Activated naive CD4-positive, alpha-beta T cell (primary cell): ENCODE results near the gene MACIR.
"Not testable (repeated sequence)": the region's sequence is repeated elsewhere in the genome, so short reads cannot be mapped to it uniquely, and the experiment has no call there.

ENCODE experiments used
- DNase-seq, 4 experiments: peaks; one replicate each; lab custom pipeline; 2025; lab: John Stamatoyannopoulos, UW

The MACIR gene, protein sequence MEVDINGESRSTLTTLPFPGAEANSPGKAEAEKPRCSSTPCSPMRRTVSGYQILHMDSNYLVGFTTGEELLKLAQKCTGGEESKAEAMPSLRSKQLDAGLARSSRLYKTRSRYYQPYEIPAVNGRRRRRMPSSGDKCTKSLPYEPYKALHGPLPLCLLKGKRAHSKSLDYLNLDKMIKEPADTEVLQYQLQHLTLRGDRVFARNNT

DNA sequence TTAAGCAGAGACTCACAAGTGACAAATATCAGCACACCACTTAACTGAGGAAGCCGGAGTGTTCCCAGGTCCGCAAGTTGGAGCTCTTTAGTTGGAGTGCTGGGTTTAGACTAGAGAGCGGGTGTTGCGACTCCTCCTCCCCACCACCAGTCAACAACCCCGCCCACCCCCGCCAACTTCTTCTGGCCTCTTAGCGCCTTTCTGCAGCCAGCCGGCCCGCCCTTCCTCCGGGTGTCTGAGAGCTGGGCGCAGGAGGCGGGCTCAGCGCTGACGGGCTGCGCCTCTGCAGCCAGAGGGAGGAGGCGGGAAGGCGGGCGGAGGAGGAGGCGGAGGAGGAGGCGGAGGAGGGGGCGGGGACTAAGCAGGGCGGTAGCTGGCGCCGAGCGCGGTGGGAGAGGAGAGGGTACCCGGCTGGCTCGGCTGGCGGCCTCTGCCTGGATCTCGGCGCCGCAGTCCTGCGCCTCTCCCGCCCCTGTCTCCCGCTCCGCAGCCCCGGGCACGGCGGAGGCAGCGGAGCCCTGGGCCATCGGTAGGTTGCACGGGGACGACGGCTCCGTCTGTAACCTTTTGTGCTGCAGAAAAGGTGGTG, at the start of gene MACIR:
Gene MACIR, plus strand, starts transcription at position 396 of the 589 bp plus-strand sequence. CDS start 17,157 bp downstream, outside the sequence.
- DNase-seq = peak; percentile 50 to 93 (median 76)

DNA sequence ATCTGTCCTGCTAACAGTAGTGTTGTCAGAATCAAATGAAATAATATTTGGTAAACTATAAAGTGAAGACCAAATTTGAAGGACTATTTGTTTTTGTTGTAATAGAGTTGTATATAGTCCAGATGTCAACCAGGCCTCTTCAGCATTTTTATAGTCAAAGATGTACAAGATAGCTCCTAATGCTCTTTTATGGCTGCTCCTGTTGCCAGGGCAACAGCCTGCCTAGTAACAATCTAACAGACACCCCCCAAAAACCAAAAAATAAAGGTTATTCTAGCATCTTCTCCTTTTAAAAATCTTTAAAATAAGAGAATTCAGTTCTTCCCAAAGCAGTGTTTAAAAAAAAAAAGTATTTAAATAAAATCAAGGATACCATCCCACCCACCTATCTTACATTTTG, 49.5 kb upstream of the MACIR start:
- no peak for DNase-seq

GRCh38 chr5:103210952-103211351, 47.6 kb upstream of the MACIR start:
- DNase-seq = no peak

- DNase-seq = no peak
These were observed 46.7 kb upstream of the MACIR start for GRCh38 chr5:103211576-103212561.

- no peak for DNase-seq
These were observed 42.4 kb upstream of the MACIR start for GRCh38 chr5:103216137-103216536.

- DNase-seq = no peak
These were observed 41.9 kb upstream of the MACIR start for GRCh38 chr5:103216697-103217096.

GRCh38 chr5:103217101-103217500, 41.5 kb upstream of the MACIR start:
- DNase-seq = no peak

- DNase-seq = no peak
These were observed 40.4 kb upstream of the MACIR start for GRCh38 chr5:103218164-103218563.

DNA sequence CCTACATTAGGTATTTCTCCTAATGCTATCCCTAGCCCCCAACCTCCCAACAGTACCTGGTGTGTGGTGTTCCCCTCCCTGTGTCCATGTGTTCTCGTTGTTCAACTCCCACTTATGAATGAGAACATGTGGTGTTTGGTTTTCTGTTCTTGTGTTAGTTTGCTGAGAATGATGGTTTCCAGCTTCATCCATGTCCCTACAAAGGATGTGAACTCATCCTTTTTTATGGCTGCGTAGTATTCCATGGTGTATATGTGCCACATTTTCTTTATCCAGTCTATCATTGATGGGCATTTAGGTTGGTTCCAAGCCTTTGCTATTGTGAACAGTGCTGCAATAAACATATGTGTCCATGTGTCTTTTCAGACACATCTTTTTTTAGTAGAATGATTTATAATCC, 39.5 kb upstream of the MACIR start:
- DNase-seq = not testable (repeated sequence)

- no peak for DNase-seq
These were observed 35.3 kb upstream of the MACIR start for GRCh38 chr5:103223031-103223955.

GRCh38 chr5:103224118-103224893, 34.3 kb upstream of the MACIR start:
- peak in 1 of 4 experiments; percentile 4 for DNase-seq

DNA sequence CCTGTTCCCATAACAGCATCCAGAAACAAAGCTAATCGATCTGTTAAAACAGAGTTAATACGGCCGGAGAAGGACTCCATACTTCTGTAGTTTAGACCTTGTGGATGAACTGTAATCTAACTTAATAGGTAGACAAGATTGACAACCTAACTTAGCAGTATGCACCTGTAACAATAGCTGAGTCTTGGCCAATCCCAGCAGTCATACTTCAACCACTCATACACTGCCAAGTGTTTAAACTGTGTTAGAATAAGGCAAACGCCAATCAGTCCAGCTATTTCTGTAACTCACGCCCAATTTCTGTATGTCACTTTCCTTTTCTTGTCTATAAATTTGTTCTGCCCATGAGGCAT, 33.7 kb upstream of the MACIR start:
- no peak for DNase-seq

DNA sequence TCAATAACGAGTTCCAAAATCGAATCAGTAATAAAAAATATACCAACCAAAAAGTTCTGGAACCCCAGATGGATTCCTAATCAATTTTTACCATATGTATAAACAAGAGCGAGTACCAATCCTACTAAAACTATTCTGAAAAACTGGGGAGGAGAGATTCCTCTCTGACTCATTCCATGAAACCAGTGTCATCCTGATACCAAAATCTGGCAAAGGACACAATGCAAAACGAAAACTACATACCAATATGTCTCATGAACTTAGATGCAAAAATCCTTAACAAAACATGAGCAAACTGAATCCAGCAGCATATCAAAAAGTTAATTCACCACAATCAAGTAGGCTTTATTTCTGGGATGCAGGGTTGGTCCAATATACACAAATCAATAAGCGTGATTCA, 30.5 kb upstream of the MACIR start:
- no peak for DNase-seq

GRCh38 chr5:103228588-103228987, 30.0 kb upstream of the MACIR start:
- no peak for DNase-seq

DNA sequence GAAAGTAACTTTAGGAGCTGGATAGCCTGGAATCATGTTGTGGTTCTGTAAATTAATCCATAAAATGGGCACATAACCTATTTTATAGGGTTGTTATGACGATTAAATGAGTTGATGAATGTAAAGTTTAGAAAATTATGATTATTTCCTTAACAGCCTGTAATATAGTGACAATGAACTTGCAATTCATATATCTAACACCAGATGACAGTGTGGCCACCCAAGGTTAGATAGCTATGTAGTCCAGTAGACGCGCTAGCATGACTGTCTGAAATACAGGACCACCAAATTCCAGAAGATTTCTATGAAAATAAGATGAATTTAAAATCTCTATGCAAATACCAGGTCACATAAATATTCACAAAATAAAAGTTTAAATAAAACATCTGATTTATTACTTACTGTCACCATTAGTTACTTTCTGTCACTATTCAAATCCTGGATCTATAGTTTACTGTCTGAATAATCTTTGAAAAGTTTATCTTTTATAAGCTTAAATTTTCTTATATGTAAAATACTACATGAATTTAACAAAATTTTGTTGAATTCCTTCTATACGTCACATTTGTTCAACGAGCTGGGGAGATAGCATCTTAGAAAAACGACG, 26.1 kb upstream of the MACIR start:
- DNase-seq = no peak

DNA sequence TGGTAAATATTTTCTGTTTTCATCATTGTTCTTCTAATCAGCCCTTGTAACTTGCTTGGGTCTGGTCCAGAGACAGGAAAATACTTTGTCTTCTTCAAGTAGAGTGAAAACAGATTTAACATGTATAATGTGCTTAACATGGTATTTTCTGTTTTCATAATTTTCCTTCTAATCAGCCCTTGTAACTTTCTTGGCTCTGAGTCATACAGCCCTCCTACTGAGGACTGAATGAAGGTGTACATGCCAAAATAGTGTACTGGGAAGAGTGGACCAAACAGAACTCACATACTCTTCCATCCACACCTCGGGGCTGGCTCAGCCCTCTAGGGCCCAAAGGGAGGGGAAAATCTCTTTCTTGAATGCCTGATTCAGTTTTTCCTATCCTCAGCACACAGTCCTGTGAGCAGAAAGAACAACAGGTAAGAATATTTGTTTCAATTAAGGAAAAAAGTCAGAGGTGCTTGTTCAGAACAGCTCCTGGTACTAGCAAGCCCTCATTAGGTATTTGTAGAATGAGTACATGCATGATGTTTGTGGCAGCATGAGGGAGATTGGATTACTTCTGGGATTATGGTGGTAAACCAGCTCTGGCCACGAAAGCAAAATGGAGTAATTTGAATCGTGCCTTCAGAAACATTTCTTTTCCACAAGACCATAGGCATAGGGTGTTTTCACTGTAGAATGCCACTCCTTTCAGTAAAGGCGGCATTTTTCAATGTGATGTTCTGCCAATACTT, 24.2 kb upstream of the MACIR start:
- no peak for DNase-seq

DNA sequence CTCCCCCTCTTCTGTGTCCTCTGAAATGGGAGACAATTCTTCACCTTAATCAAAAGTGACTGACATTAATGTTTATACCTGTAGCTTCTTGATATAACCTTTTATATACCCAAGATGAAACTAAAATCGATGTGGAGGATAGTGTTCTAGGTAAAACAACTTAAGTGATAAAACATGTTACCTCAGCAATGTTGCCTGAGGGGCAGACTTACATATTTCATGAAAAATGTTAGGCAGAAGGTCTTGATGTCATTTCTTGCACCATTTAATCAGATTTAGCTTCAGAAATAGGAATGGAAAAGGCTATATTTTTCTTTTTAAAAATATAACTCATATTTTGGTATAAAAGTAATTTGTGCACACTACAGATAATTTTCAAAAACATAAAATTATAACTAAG, 22.7 kb upstream of the MACIR start:
- no peak for DNase-seq

GRCh38 chr5:103237778-103238177, 20.8 kb upstream of the MACIR start:
- DNase-seq = no peak

DNA sequence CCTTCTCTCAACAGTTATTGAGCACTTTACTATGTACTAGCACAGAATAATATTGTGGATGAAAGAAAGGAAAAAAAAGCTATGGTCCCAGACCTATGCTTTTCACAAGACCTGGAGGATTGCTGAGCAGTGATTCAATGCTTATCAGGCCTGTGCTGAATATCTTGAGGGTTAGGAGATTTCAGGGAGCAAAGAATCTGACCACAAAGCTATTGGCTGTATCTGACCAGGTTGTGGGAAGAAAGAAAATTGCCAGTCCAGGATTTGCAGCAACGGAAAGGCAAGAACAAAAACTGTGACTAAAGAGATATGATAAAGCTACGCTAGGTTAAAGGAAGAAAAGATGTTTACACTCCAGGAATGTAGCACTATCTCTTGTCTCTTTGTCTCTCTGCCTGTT, 14.9 kb upstream of the MACIR start:
- no peak for DNase-seq

GRCh38 chr5:103244398-103244797, 14.2 kb upstream of the MACIR start:
- no peak for DNase-seq
